Measurements from ENCODE around the gene PDCD7. TPM values are rescaled to one million over a fixed set of nuclear protein-coding genes. Genes with fewer than 3 reads are reported as not detected.

The PDCD7 gene
- total RNA-seq, 1 donor from 2014 or later = 10.3 TPM

DNA sequence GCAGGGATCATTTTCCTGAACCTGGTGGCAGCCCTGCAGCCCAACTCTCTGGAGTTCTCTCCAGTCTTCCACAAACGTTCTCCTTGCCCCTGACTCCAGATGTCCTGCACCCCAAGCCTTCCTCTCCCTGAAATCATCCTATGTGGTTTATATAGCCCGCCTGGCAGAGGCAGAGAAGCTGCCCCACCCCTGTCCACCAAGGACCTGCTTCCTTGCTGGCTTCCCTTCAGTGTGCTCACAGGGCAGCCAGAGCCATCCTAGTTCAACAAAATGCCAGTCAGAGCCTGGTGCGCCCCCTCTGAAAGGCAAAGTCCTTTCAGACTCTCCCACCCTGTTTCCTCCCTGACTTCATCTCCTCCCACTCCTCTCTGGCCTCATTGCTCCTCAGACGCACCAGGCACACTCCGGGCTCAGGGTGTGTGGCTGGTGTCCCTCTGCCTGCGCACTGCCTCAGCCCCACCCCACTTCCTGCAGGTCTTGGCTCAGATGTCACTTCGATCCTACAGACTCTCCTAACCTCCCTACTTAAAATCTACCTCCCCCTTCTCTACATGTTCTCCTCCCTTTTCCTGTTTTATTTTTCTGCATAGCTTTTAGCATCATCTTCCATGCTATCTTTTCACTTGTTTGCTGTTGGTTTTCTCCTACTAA is 51.2 kb downstream of the PDCD7 start:
- Histone ChIP-seq H3K36me3 (ENCODE audit: control insufficient read depth, insufficient read depth, low read length) (no peaks in the 10 kb centered on the region), H3K27me3 (ENCODE audit: control insufficient read depth, insufficient read depth, low read length) (no peaks in the 10 kb centered on the region), H3K4me3 (ENCODE audit: low read depth, low read length) (no peak overlapping the region)
- no peak for FAIRE-seq
- TF ChIP-seq, protein P1, sequence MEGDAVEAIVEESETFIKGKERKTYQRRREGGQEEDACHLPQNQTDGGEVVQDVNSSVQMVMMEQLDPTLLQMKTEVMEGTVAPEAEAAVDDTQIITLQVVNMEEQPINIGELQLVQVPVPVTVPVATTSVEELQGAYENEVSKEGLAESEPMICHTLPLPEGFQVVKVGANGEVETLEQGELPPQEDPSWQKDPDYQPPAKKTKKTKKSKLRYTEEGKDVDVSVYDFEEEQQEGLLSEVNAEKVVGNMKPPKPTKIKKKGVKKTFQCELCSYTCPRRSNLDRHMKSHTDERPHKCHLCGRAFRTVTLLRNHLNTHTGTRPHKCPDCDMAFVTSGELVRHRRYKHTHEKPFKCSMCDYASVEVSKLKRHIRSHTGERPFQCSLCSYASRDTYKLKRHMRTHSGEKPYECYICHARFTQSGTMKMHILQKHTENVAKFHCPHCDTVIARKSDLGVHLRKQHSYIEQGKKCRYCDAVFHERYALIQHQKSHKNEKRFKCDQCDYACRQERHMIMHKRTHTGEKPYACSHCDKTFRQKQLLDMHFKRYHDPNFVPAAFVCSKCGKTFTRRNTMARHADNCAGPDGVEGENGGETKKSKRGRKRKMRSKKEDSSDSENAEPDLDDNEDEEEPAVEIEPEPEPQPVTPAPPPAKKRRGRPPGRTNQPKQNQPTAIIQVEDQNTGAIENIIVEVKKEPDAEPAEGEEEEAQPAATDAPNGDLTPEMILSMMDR (IDR thresholded peaks at IDR 0.05; ENCODE audit: insufficient read depth, low read length, severe bottlenecking) = no peak
- peak; percentile 46 for DNase-seq (ENCODE audit: low read depth)

DNA sequence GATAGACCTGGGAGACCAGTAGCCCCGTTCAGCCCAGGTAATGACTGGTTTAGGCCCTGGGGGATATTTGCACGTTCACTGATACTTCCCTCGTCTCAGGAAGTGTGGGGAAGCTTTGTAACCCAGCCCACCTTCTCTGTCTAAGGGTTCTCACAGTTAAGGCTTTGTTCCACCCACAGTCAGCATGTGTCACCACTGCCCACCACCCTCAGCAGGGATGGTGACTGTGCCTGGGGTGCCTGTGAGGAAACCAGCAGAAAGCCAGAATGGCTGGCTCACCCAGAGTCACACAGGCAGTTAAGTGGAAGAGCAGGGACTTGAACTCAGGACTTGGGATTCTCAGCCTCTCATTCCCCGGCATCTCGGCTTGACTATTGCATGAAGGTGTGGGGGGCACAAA is 51.9 kb downstream of the PDCD7 start:
- no peak overlapping the region for H3K4me3 ChIP-seq (ENCODE audit: low read depth, low read length)
- TF ChIP-seq, protein P1 (IDR thresholded peaks at IDR 0.05; ENCODE audit: insufficient read depth, low read length, severe bottlenecking) = no peak
- no peaks in the 10 kb centered on the region for H3K27me3 ChIP-seq (ENCODE audit: control insufficient read depth, insufficient read depth, low read length)
- DNase-seq (ENCODE audit: low read depth) = peak; percentile 91
- no peaks in the 10 kb centered on the region for H3K36me3 ChIP-seq (ENCODE audit: control insufficient read depth, insufficient read depth, low read length)
- FAIRE-seq = peak; percentile 97

DNA sequence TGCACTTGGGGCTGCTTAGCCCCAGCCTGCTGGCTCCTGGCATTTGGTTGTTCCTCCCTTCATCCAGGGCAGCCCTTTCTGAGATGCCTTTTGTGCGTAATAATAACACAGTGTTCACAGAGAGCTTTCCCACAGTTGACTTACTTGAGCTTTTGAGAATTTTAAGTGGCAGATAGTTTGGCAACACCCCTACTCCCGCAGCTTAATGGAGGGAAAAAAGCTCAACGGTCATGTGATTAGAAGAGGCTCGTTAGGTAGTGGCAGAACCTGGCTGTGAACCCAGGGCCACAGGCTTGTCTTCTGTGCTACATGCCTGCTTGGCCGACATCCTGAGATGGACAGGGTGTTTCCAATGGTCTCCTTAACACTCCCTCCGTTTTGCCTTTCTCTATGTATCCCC is 52.3 kb downstream of the PDCD7 start:
- Histone ChIP-seq H3K27me3 (ENCODE audit: control insufficient read depth, insufficient read depth, low read length) (no peaks in the 10 kb centered on the region), H3K4me3 (ENCODE audit: low read depth, low read length) (no peak overlapping the region), H3K36me3 (ENCODE audit: control insufficient read depth, insufficient read depth, low read length) (no peaks in the 10 kb centered on the region)
- FAIRE-seq (no peak), DNase-seq (ENCODE audit: low read depth) (no peak)
- TF ChIP-seq, protein P1 (IDR thresholded peaks at IDR 0.05; ENCODE audit: insufficient read depth, low read length, severe bottlenecking) = no peak

DNA sequence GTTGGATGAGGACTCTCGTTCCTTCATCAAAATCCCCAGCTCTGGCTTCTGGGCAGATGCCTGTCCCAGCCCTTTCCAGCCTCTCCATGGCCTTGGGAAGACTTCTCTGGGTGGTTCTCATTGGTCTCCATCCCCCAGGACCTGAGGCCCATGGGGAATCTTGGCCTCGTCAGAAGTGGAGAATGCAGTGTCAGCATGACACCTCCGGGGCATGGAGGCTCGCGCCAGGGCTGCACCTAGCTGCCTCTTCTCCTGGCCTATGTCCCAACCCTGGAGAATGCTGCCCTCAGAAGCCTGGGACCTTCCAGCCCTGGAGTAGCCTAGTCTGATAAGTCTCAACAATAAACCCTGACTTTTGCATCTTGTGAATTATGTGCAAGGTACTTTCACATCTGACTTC is 54.0 kb downstream of the PDCD7 start:
- DNase-seq (ENCODE audit: low read depth) (no peak), FAIRE-seq (no peak)
- no peak overlapping the region for H3K4me3 ChIP-seq (ENCODE audit: low read depth, low read length)
- TF ChIP-seq, protein P1 (IDR thresholded peaks at IDR 0.05; ENCODE audit: insufficient read depth, low read length, severe bottlenecking) = no peak
- no peaks in the 10 kb centered on the region for H3K27me3 ChIP-seq (ENCODE audit: control insufficient read depth, insufficient read depth, low read length)
- H3K36me3 ChIP-seq (ENCODE audit: control insufficient read depth, insufficient read depth, low read length) = no peaks in the 10 kb centered on the region

DNA sequence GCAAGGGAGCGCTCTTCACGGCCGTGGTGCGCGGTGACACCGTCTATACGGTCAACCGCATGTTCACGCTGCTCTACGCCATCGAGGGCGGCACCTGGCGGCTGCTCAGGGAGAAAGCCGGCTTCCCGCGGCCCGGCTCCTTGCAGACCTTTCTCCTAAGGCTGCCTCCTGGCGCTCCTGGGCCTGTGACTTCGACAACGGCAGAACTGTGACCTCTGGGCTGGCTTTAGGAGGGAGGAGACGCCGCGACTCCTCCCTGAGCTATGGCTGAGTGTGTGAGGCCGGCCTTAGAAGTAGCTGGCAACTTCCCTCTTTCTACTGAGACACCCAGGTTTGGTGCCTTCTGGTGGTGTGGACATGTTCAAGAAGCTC is 55.6 kb downstream of the PDCD7 start:
- no peaks in the 10 kb centered on the region for H3K27me3 ChIP-seq (ENCODE audit: control insufficient read depth, insufficient read depth, low read length)
- no peaks in the 10 kb centered on the region for H3K36me3 ChIP-seq (ENCODE audit: control insufficient read depth, insufficient read depth, low read length)
- FAIRE-seq (no peak), DNase-seq (ENCODE audit: low read depth) (peak; percentile 26)
- H3K4me3 ChIP-seq (ENCODE audit: low read depth, low read length) = no peak overlapping the region
- TF ChIP-seq, protein P1 (IDR thresholded peaks at IDR 0.05; ENCODE audit: insufficient read depth, low read length, severe bottlenecking) = peak; percentile 78

Measured in bronchial epithelial cell (primary cell).